OCI-LY7 (cell line): Measurements from ENCODE around the gene SPOP.

ENCODE experiments used
- CTCF ChIP-seq: fragments of 200-600 bp; sonication (generic); conservative IDR thresholded peaks from 2 replicates; pipeline ENCODE4 v1.5.1; 2014; ENCODE audit warnings: mild to moderate bottlenecking, antibody characterized with exemption, low read length, moderate library complexity, mixed read lengths
- EZH2phosphoT487 ChIP-seq: fragments of 200-600 bp; sonication (generic); IDR thresholded peaks from 2 replicates; pipeline ENCODE4 v1.6.1; 2018; ENCODE audit warnings: low read depth, borderline replicate concordance, mild to moderate bottlenecking, mixed run types, antibody characterized with exemption, low read length, moderate library complexity, mixed read lengths

DNA sequence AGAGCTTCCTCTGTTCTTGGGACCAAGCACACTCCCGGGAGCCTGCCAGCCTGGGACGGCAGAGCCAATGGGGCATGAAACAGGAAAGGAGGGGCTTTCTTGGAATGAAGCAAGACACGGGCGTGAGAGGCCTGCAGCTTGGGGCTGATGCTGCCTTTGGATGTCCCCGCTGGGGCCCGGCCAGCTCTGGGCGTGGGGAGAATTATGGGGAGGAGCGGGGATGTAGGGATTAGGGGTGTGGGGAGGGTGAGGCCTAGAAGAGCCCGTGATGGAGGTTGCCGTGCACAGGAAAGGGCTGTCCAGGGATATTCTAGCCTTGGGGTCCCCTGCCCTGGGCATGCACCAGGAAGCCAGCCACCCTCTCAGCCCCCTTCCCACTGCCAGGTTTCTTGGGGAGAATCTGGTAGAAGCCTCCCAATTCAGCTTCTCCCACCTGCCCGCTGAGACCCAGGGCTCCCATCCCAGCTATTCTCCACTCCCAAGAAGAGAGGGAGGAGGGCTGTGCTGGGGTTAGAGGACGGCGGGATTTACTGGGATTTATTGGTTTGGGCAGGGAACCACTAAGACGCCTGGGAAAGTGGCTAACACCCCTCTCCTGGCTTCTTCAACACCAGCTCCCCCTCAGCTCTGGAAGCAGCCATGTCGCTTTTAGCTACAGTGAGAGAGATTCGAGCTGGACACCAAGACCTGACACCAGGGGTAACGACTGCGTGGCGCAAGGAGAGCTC, 122.2 kb downstream of the SPOP start:
- TF ChIP-seq CTCF = no peak
- no peak for TF ChIP-seq EZH2phosphoT487
